Lung (tissue), 12 donors: ENCODE results near the gene EWSR1. TPM values are rescaled to one million over a fixed set of nuclear protein-coding genes. Genes with fewer than 3 reads are reported as not detected.

Experiments
- ATAC-seq: fragments of 200-7000 bp; cut with Tn5 transposase; one replicate; pipeline ENCODE4 v1.9.1; 2020; ENCODE audit warnings: moderate number of reproducible peaks; ENCODE audit not compliant: insufficient read depth, low FRiP score
- DNase-seq, 3 donors: peaks; one replicate each; pipeline ENCODE4 v3.0.0-alpha.2; 2013 to 2017
- H3K27ac ChIP-seq, 2 donors: one replicate each; pipeline ENCODE4 v1.5.1; 2013; ENCODE audit warnings: mild to moderate bottlenecking in 2 of 2, moderate library complexity in 2 of 2, control low read depth in 1 of 2, inconsistent platforms in 1 of 2, low read depth in 1 of 2, low read length in 1 of 2
- H3K27me3 ChIP-seq, 3 donors: one replicate each; pipeline ENCODE4 v1.5.1; 2013; ENCODE audit warnings: low read length in 2 of 3; ENCODE audit not compliant: control insufficient read depth in 3 of 3, insufficient read depth in 3 of 3
- H3K36me3 ChIP-seq, 4 donors: one replicate each; pipeline ENCODE4 v1.5.1; 2013; ENCODE audit warnings: low read length in 4 of 4, mild to moderate bottlenecking in 1 of 4, moderate library complexity in 1 of 4; ENCODE audit not compliant: control insufficient read depth in 4 of 4, insufficient read depth in 4 of 4
- H3K4me1 ChIP-seq, 5 donors: one replicate each; pipeline ENCODE4 v1.5.1; 2013; ENCODE audit warnings: low read length in 5 of 5, mild to moderate bottlenecking in 2 of 5, moderate library complexity in 1 of 5; ENCODE audit not compliant: control insufficient read depth in 5 of 5, insufficient read depth in 5 of 5
- H3K4me3 ChIP-seq: one replicate; pipeline ENCODE4 v1.5.1; 2013; ENCODE audit warnings: mild to moderate bottlenecking, control low read depth, moderate library complexity
- H3K9ac ChIP-seq, 2 donors: one replicate each; pipeline ENCODE4 v1.5.1; 2013; ENCODE audit warnings: low read length in 2 of 2, control low read depth in 1 of 2; ENCODE audit not compliant: insufficient read depth in 1 of 2
- H3K9me3 ChIP-seq, 4 donors: one replicate each; pipeline ENCODE4 v1.5.1; 2013; ENCODE audit warnings: low read length in 3 of 4, mild to moderate bottlenecking in 1 of 4, moderate library complexity in 1 of 4; ENCODE audit not compliant: control insufficient read depth in 4 of 4, insufficient read depth in 3 of 4
- WGBS, 2 donors: extraction: QIAGEN DNeasy Blood & Tissue Kit; methylation state at CpG; one replicate each; pipeline ENCODE4 v1.1.7; 2013; 5-methylcytosine and 5-hydroxymethylcytosine counted together
- polyA plus RNA-seq, 2 donors: library from polyadenylated mRNA; stranded (reverse); fragments of 200-250 nt; gene quantifications; one replicate each; pipeline ENCODE4 v1.2.1, GENCODE V29; 2013
- total RNA-seq, 2 donors: library from RNA; depleted of rRNA in 1 of 2; stranded (reverse); fragments of >200 nt in 1 of 2; gene quantifications; one replicate each; pipeline ENCODE4 v1.2.1, GENCODE V29; 2014 to 2021
- TF ChIP-seq, protein P1 (sequence below): IDR thresholded peaks from 2 replicates; pipeline ENCODE4 v1.5.1; 2012; ENCODE audit warnings: mild to moderate bottlenecking; ENCODE audit errors: control extremely low read depth, extremely low read depth
- donor health status: control.
- donor health status: control.
- donor health status: Bipolar disorder and iron deficiency.
- donor health status: healthy.
- donor health status: DM: yes; HTN: yes; CAD: no.

Gene EWSR1
- total and polyA plus RNA-seq, 4 donors = 115 to 215 (median 168) TPM

DNA sequence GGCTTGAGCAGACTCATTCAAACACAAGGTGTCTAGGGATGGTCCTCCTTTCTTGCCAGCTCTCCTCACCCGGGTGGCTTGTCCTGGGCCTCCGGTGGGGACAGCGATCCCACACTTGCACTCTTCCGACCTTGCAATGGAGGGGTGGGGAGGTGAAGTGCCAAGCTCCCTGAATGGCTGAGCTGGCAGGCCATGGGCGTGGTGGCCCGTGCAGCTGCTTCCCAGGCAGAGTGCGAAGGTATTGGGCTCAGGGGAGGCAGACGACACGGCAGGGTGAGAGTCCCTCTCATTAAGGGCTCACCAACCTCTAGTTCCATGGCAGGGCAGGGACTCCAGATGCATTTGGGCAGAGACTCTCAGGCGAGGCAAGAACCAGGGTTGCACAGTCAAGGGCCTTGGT is 58.4 kb downstream of the EWSR1 start:
- H3K9ac ChIP-seq = no peak overlapping the region
- TF ChIP-seq, protein P1, sequence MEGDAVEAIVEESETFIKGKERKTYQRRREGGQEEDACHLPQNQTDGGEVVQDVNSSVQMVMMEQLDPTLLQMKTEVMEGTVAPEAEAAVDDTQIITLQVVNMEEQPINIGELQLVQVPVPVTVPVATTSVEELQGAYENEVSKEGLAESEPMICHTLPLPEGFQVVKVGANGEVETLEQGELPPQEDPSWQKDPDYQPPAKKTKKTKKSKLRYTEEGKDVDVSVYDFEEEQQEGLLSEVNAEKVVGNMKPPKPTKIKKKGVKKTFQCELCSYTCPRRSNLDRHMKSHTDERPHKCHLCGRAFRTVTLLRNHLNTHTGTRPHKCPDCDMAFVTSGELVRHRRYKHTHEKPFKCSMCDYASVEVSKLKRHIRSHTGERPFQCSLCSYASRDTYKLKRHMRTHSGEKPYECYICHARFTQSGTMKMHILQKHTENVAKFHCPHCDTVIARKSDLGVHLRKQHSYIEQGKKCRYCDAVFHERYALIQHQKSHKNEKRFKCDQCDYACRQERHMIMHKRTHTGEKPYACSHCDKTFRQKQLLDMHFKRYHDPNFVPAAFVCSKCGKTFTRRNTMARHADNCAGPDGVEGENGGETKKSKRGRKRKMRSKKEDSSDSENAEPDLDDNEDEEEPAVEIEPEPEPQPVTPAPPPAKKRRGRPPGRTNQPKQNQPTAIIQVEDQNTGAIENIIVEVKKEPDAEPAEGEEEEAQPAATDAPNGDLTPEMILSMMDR = no peak

DNA sequence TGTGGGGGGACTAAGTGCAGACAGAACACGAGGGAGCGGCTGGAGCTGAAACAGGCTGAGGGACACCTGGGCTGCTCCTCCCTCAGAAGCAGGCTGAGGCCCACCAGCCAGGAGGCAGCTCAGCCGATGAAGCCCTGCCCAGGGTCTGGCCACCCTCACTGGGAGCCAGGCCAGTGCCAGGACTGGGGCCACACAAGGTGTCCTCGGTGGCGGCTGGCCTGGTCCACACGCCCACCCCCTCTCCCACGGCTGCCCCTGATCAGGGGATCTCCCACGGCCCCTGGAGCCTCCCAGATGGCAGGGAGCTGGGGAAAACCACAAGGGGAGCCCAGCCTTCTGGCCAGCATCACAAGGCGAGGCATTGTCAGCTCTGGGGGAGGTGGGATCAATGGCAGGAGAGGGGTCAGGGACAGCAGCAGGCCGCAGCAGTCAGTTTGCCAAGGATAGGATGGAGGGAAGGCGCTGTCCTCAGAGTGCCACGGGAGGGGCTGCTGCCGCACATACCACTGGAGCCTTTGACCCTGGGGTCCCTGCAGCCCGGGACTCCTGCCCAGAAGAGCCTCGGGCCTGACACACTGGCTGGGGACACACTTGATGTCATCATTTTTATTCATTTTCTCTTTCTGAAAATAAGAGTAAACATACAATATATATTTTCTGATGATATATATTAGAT is 59.2 kb downstream of the EWSR1 start:
- no peaks in the 10 kb centered on the region for H3K27me3 ChIP-seq
- TF ChIP-seq, protein P1 = no peak
- H3K4me3 ChIP-seq = no peak overlapping the region
- peaks cover 0 to 57% (median 6%) of the 10 kb centered on the region in 4 donors for H3K36me3 ChIP-seq
- H3K9ac ChIP-seq = no peak overlapping the region
- H3K27ac ChIP-seq = no peak overlapping the region
- H3K9me3 ChIP-seq = no peaks in the 10 kb centered on the region
- WGBS, 2 donors = 91% methylated on average over 15 of the region's 15 CpGs
- H3K4me1 ChIP-seq = peaks cover 0 to 12% (median 3%) of the 10 kb centered on the region in 5 donors
- DNase-seq (no peak), ATAC-seq (no peak)

More for the DNA sequence above, 58.4 kb downstream of the EWSR1 start:
- no peaks in the 10 kb centered on the region for H3K9me3 ChIP-seq
- H3K27ac ChIP-seq = no peak overlapping the region
- WGBS, 2 donors = 93 to 95% methylated on average over 10 of the region's 10 CpGs
- H3K27me3 ChIP-seq = no peaks in the 10 kb centered on the region
- DNase-seq (no peak), ATAC-seq (no peak)
- H3K4me3 ChIP-seq = no peak overlapping the region
- H3K4me1 ChIP-seq = peaks cover 0 to 11% (median 3%) of the 10 kb centered on the region in 5 donors
- H3K36me3 ChIP-seq = peaks cover 0 to 50% (median 6%) of the 10 kb centered on the region in 4 donors

DNA sequence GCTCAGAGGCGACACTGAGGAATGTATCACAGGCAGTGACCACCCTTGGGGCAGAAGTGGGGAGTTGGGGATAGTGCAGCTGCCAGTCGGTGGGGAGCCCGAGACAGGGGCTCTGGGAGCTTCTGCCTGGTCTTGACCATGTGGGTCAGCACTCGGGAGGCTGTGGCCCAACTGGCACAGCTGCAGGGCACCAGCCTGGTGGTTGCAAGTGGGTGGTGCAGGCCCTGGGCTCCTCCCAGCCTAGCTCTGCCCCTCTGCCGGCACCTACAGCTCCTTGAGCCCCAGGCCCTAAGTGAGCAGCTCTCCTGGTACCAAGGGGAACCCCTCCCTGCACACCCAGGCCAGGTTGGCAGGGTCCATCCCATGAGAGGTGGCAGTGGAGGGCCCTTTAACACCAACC is 60.0 kb downstream of the EWSR1 start:
- no peak overlapping the region for H3K4me3 ChIP-seq
- no peak for ATAC-seq
- no peak overlapping the region for H3K9ac ChIP-seq
- TF ChIP-seq, protein P1 = no peak
- no peaks in the 10 kb centered on the region for H3K9me3 ChIP-seq
- peaks cover 0 to 12% (median 3%) of the 10 kb centered on the region in 5 donors for H3K4me1 ChIP-seq
- WGBS, 2 donors = 94 to 95% methylated on average over 5 of the region's 5 CpGs
- H3K27ac ChIP-seq = no peak overlapping the region
- no peaks in the 10 kb centered on the region for H3K27me3 ChIP-seq
- peaks cover 0 to 65% (median 9%) of the 10 kb centered on the region in 4 donors for H3K36me3 ChIP-seq
- DNase-seq = no peak
